Natural killer cell (primary cell): ENCODE measurements around the gene TMEM187. TPM values are rescaled to one million over a fixed set of nuclear protein-coding genes. Genes with fewer than 3 reads are reported as not detected.
A peak's percentile ranks its signal among the peaks of the same experiment; 100 is the strongest.

Source experiments
- ATAC-seq, 3 donors: fragments of 150-1000 bp in 2 of 3; fragments of 200-7000 bp in 1 of 3; cut with Tn5 transposase; 1 replicate in 1 of 3; 2 replicates in 2 of 3; pipeline ENCODE4 v1.10.0; 2021; ENCODE audit warnings: mild to moderate bottlenecking in 2 of 3, moderate library complexity in 2 of 3
- DNase-seq, 2 donors: peaks; one replicate each; pipeline versions ENCODE4 v3.0.0 to v3.0.0-alpha.2; 2013 to 2021; ENCODE audit warnings: mixed read lengths in 1 of 2
- H3K27ac ChIP-seq: one replicate; pipeline ENCODE4 v1.5.1; 2013; ENCODE audit warnings: mild to moderate bottlenecking, low read length
- H3K27me3 ChIP-seq: one replicate; pipeline ENCODE4 v1.6.1; 2013; ENCODE audit warnings: low read length; ENCODE audit not compliant: control insufficient read depth, insufficient read depth
- H3K36me3 ChIP-seq: one replicate; pipeline ENCODE4 v1.6.1; 2013; ENCODE audit warnings: low read length; ENCODE audit not compliant: control insufficient read depth, insufficient read depth
- H3K4me1 ChIP-seq: one replicate; pipeline ENCODE4 v1.6.1; 2013; ENCODE audit warnings: low read length; ENCODE audit not compliant: control insufficient read depth, insufficient read depth
- H3K4me3 ChIP-seq: one replicate; pipeline ENCODE4 v1.5.1; 2013; ENCODE audit warnings: low read length
- H3K9me3 ChIP-seq: one replicate; pipeline ENCODE4 v1.6.1; 2013; ENCODE audit warnings: low read length; ENCODE audit not compliant: control insufficient read depth, insufficient read depth
- H3K27ac Mint-ChIP-seq, 2 donors: one replicate each; pipeline ENCODE4 v1.8.0; 2022; ENCODE audit warnings: mild to moderate bottlenecking in 2 of 2, mixed read lengths in 2 of 2, moderate library complexity in 1 of 2
- H3K27me3 Mint-ChIP-seq, 2 donors: one replicate each; pipeline ENCODE4 v1.8.0; 2022; ENCODE audit warnings: low read depth in 2 of 2, mixed read lengths in 2 of 2
- H3K36me3 Mint-ChIP-seq: one replicate; pipeline ENCODE4 v1.8.0; 2022; ENCODE audit warnings: mixed read lengths
- H3K4me1 Mint-ChIP-seq, 2 donors: one replicate each; pipeline ENCODE4 v1.8.0; 2022; ENCODE audit warnings: mixed read lengths in 2 of 2
- H3K4me3 Mint-ChIP-seq: one replicate; pipeline ENCODE4 v1.8.0; 2022; ENCODE audit warnings: mild to moderate bottlenecking, moderate library complexity, mixed read lengths
- H3K9me3 Mint-ChIP-seq, 2 donors: one replicate each; pipeline ENCODE4 v1.8.0; 2022; ENCODE audit warnings: mixed read lengths in 2 of 2
- CTCF ChIP-seq: fragments of 200-600 bp; IDR thresholded peaks from one replicate; pipeline ENCODE4 v1.8.0; 2022; ENCODE audit warnings: antibody characterized with exemption
- WGBS: methylation state at CpG from one replicate; pipeline ENCODE4 v1.1.7; 2013; ENCODE audit warnings: missing lambda C conversion rate; ENCODE audit not compliant: insufficient coverage; 5-methylcytosine and 5-hydroxymethylcytosine counted together
- intact Hi-C: fragments of 100-400 bp; cut with micrococcal nuclease; formaldehyde crosslinking; loops from one replicate; pipeline ENCODE4 v1.14.2; 2022
- total RNA-seq, 4 donors: library from RNA; stranded (reverse); fragments of 120-200 nt in 1 of 4; gene quantifications; one replicate each; pipeline versions ENCODE4 v1.2.3 to v1.2.4, GENCODE V29; 2013 to 2022

TMEM187 gene
- total RNA-seq, 3 donors from 2014 or later (not counting 1 experiment from before 2014, with no cell fraction given), result 1.2 to 4.3 (median 1.4) TPM

- Histone ChIP-seq H3K27ac (no peak overlapping the region), H3K9me3 (no peaks in the 10 kb centered on the region), H3K4me3 (no peak overlapping the region), H3K36me3 (peaks cover 41% of the 10 kb centered on the region), H3K27me3 (no peaks in the 10 kb centered on the region), H3K4me1 (peaks cover 25% of the 10 kb centered on the region)
- no peak for TF ChIP-seq CTCF
- Mint-ChIP-seq H3K4me1 (no peaks in the 10 kb centered on the region), H3K4me3 (no peak overlapping the region), H3K27ac (no peak overlapping the region), H3K27me3 (no peaks in the 10 kb centered on the region), H3K36me3 (no peaks in the 10 kb centered on the region), H3K9me3 (no peaks in the 10 kb centered on the region)
- 84% methylated on average over 17 of the region's 17 CpGs for WGBS
- ATAC-seq (no peak), DNase-seq (no peak)
- intact Hi-C loops, result loop anchor here (1.0 to 10.0 kb wide), 2 partner anchors 38 to 82 kb away; partner anchors contain the start of gene MECP2
These were observed 40.5 kb downstream of the TMEM187 start for GRCh38 chrX:154013001-154013421.

- no peaks in the 10 kb centered on the region for H3K27me3 Mint-ChIP-seq
- no peak overlapping the region for H3K4me3 Mint-ChIP-seq
- H3K27me3 ChIP-seq, result no peaks in the 10 kb centered on the region
- no peaks in the 10 kb centered on the region for H3K4me1 Mint-ChIP-seq
- no peak overlapping the region for H3K4me3 ChIP-seq
- intact Hi-C loops, result loop anchor here (1.0 to 10.0 kb wide), 2 partner anchors 38 to 81 kb away; partner anchors contain the start of gene MECP2
- WGBS, result 56% methylated on average over 17 of the region's 20 CpGs
- H3K9me3 ChIP-seq, result no peaks in the 10 kb centered on the region
- DNase-seq, result peak; percentile 43 to 77
- H3K27ac ChIP-seq, result peak overlapping the region; percentile 14
- ATAC-seq, result peak; percentile 79 to 95 (median 83)
- H3K36me3 Mint-ChIP-seq, result no peaks in the 10 kb centered on the region
- peaks cover 30% of the 10 kb centered on the region for H3K4me1 ChIP-seq
- H3K27ac Mint-ChIP-seq, result peak overlapping the region in 1 of 2 donors; percentile 40
- H3K9me3 Mint-ChIP-seq, result no peaks in the 10 kb centered on the region
- H3K36me3 ChIP-seq, result peaks cover 41% of the 10 kb centered on the region
- peak; percentile 78 for TF ChIP-seq CTCF
These were observed 41.2 kb downstream of the TMEM187 start for GRCh38 chrX:154013614-154014360.

- no peak for TF ChIP-seq CTCF
- H3K27ac Mint-ChIP-seq, result peak overlapping the region; percentile 44 to 53
- Histone ChIP-seq H3K4me3 (no peak overlapping the region), H3K27me3 (no peaks in the 10 kb centered on the region), H3K9me3 (no peaks in the 10 kb centered on the region), H3K36me3 (peaks cover 41% of the 10 kb centered on the region), H3K27ac (no peak overlapping the region), H3K4me1 (peaks cover 32% of the 10 kb centered on the region)
- intact Hi-C loops, result loop anchor here (10.0 kb wide), 1 partner anchor 80 kb away; the partner anchor contains the start of gene MECP2
- no peaks in the 10 kb centered on the region for H3K9me3 Mint-ChIP-seq
- DNase-seq (no peak), ATAC-seq (no peak)
- 80% methylated on average over 24 of the region's 24 CpGs for WGBS
- no peaks in the 10 kb centered on the region for H3K4me1 Mint-ChIP-seq
- no peaks in the 10 kb centered on the region for H3K36me3 Mint-ChIP-seq
- no peaks in the 10 kb centered on the region for H3K27me3 Mint-ChIP-seq
- H3K4me3 Mint-ChIP-seq, result no peak overlapping the region
These were observed 42.2 kb downstream of the TMEM187 start for GRCh38 chrX:154014429-154015380.
